GM18505 (cell line): Measurements from ENCODE around the gene TH.

Experiments used
- ATAC-seq: cut with Tn5 transposase; IDR thresholded peaks from one replicate; pipeline ENCODE4 v1.9.1; 2021; ENCODE audit not compliant: unreplicated experiment
- POLR2A ChIP-seq: IDR thresholded peaks from 4 replicates; pipeline ENCODE4 v1.6.1; 2011; ENCODE audit warnings: borderline replicate concordance; ENCODE audit not compliant: insufficient read depth, insufficient read length; ENCODE audit errors: extremely low read depth

TH gene

DNA sequence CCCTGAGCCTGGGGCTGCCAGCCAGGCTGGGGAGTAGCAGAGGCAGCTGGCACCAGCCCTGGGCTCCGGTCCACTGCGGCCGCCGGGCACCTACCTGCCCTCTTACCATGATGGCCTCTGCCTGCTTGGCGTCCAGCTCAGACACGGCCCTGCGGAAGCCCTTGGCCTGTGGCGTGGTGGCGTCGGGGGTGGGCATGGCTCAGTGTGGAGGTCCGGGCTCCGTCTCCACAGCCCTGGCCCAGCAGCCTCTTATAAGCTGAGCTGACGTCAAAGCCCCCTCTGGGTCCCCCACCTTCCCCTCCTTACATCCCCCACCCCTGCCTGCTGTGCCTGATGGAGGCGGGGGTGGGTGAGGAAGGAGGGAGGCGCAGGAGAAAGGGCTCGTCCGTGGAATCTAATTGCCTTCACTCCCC lies at the start of gene TH:
Gene TH, minus strand, starts transcription at position 225 of the 413 bp plus-strand sequence. Its CDS starts 29 bp downstream, at position 196.
- no peak for TF ChIP-seq POLR2A
- no peak for ATAC-seq

DNA sequence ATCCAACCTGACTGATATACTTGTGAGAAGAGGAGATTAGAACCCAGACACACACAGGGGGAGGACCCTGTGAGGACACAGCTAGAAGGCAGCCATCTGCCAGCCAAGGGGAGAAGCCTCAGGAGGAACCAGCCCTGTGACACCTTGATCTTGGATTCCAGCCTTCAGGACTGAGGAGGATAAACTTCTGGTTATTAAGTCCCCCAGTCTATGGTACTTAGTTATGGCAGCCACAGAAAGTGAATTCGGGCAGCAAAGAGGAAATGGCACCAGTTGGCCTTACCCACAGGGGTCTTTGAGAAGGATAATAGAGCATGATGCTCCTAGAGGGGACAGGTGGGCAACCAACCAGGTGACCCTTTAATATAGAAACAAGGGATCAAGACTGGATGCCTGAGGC lies 49.4 kb upstream of the TH start:
- ATAC-seq, result no peak

DNA sequence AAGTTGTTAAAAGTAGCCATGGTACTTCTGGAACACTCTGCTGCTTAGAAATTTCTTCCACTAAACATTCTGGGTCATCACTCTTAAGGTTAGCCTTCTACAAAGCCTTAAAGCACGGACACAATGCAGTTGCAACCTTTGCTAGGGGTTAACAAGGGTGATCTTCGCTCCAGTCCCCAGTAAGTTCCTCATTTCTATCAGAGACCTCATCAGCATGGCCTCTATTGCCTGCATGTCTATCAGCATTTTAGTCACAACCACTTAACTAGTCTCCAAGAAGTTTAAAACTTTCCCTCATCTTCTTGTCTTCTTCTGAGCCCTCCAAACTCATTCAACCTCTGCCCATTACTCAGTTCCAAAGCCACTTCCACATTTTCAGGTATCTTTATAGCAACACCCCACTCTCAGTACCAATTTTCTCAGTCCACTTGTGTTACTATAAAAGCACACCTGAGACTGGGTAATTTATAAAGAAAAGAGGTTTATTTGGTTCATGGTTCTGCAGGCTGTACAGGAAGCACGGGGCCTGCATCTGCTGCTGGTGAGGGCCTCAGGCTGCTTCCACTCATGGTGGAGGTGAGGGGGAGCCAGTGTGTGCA lies 48.7 kb upstream of the TH start:
- ATAC-seq, result no peak
- TF ChIP-seq POLR2A, result no peak

More for the DNA sequence above, 49.4 kb upstream of the TH start:
- TF ChIP-seq POLR2A, result no peak

DNA sequence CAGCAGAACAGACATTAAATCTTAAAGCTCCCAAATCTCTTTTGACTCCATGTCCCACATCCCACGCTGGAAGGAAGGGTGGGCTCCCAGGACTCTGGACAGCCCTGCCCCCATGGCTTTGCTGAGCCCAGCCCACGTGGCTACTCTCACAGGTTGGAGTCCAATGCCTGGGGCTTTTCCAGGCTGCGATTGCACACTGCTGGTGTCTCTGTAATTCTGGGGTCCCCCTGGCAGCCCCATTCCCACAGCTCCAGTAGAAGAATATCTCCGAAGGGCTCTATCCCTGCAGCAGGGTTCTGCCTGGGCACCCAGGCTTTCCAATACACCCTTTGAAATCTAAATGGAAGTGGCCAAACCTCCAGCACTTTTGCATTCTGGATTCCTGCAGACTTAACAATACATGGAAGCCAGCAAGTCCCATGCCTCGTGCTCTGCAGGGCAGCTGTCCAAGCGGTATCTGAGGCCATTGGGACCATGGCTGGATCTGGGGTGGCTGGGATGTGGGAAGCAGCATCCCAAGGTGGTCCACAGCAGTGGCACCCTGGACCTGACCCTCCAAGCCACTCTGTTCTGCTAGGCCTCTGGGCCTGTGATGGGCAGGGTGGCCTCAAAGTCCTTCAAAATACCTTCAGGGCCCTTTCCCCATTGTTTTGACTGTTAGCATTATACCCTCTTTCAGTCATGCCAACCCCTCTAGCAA lies 47.9 kb upstream of the TH start:
- ATAC-seq, result no peak
- no peak for TF ChIP-seq POLR2A

DNA sequence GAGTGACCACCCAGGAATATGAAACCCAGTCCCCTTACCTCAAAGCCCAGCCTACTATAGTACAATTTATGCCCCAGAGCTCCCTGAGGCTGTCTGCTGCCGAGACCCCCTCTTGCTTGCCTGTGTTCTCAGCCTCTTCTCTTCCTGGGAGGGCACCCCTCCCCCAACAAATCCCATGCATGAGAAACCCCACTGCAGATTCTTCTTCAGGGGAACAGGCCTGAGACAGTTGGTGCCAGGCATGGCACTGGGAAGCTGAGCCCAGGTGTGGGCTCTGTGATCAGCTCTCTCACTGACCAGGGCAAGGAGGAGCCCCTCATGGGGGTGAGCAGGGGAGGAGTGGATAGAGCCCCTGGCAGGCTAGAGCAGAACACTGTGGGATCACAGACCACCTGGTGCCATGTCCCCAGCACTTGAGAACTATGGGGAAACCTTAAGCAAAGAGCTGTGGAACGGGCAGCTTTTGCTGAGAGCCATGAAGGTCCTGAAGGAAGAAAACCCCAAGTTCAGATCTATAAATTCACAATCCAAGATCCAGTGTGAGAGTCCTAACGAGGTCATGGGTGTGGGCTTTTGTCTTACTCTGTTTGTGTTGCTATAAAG lies 46.5 kb upstream of the TH start:
- ATAC-seq, result no peak
- no peak for TF ChIP-seq POLR2A

DNA sequence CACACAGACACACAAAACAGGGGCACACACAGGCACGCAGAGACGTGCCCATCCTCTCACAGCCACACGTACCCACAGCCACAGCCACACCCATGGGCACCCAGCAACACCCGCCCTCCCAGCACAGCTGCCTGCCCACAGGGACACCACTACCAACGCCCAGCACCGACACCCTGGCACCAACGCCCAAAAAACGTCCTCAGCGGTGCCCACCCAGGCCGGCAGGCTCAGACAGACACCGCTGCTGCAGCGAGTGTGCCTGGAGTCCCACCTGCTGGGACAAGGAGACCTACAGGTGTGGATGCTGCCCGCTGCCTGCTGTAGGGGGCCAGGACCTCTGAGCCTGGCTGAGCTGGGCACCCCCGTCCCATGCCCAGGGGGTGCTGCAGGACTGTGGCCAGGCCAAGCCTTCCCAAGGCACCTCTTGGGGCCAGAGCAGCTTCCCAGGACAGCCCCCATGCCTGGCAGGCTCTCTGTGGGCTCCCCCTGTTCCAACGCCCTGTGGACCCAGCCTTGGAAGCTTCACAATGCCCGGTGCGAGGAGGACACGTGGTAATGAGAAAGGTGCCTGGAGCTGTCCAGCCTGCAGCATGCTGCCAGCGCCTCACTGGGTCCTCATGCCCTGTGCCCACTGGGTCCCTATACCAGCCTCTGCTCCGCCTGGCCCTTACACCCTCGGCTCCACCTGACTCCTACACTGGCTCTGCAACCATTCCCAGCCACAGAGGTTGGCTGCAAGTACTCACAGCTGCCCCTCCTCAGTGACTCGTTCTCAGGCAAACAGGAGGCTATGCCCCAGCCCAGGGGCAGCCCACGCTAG lies 45.8 kb upstream of the TH start:
- ATAC-seq, result no peak
- no peak for TF ChIP-seq POLR2A

DNA sequence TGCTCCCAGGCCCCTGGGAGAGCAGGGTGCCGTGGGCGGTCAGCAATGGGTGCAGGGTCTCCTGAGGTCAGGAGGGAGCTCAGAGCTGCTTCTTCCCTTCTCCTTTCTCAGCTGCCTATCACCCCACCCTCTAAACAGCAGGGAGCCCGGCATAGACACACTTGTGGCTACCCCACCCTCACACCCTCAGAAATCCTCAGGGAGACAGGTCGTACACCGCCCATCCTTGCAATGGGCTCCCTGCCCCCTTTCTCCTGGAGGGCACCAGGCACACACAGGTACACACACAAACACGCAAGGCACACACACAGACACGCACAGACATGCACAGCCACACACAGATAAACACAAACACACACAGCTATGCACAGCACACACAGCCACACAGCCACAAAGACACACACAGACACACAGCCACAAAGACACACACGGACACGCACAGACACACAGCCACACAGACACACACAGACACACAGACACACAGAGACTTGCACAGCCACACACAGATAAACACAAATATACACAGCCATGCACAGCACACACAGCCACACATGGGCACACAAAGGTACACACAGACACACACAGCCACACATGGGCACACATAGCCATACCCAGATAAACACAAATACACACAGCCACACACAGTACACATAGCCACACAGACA lies 44.9 kb upstream of the TH start:
- TF ChIP-seq POLR2A, result no peak
- ATAC-seq, result no peak

DNA sequence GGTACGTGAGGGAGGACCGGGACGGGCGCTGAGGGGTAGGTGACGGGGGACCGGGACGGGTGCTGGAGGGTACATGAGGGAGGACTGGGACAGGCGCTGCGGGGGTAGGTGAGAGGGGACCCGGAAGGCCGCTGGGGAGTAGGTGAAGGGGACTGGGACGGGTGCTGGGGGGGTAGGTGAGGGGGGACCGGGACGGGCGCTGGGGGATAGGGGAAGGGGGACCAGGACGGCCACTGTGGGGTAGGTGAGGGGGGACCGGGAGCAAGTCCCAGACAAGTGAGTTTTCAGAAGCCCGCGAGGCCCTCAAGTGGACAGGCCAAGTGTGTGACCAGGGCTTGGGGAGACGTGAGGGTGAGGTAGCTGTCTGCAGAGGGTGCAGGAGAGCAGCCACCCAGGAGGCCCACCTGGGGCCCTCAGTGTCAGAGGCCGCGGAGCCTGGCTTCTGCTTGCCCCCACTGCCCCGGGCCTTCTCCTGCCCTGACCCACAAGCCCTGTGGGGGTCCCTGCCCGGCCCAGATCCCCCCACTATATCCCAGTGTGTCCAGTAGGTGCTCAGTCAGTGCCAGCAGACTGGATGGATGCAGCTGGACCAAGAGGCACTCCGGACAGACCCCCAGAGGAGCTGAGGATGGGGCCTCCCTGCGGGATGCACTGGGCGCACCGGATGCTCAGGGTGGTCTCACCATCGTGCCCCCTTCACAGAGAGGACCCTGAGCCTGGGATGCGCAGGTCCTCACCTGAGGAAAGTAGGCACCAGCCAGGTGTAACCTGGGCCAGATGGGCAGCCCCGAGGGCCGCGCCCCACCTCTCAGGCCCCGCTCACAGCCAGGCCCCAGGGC lies 44.2 kb upstream of the TH start:
- no peak for ATAC-seq
- no peak for TF ChIP-seq POLR2A

DNA sequence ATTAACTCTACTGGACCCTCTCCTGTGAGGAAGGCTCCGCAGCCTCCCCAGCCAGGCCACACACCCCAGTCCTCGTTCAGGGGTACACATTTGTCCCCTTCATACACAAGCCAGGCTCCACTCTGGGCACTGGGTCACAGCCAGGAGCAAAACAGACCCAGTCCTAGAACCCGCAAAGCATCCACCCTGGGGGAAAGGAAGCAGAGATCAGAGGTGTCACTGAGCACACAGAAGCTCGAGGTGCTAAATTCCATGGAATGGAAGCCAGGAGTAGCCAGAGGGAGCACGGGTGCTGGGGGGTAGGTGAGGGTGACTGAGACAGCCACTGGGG lies 43.6 kb upstream of the TH start:
- no peak for ATAC-seq
- no peak for TF ChIP-seq POLR2A

DNA sequence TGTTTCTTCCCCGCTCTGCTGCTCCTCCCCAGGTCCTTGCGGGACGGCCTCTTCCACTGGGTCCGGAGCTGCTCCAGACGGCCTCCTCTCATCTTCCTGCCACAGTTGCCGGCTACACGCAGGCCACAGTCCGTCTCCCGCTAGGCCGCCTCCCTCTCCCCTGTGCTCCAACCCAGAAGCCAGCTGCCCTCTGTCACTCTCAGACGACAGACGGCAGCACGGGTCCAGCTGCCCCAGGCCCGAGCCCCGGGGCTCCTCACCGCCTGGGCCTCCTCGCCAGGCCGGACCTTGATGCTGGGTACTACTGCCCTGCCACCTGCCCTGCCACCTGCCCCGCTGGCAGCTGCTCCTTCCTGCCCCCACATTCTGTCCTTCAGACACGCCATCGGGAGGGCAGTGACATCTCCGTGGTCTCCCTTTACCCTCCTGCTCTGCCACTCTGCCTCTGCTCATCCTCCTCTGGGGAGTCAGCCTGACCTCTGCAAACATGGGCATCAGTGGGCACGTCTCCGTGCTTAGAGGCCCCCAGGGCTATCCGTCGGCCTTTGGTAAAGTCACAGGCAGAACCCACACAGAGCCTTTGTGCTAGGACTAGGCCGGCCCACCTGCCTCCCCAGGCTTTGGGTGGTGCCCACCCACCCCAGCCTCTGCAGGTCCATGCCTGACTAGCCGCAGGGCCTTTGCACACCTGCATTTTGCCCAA lies 43.1 kb upstream of the TH start:
- TF ChIP-seq POLR2A, result no peak
- no peak for ATAC-seq

DNA sequence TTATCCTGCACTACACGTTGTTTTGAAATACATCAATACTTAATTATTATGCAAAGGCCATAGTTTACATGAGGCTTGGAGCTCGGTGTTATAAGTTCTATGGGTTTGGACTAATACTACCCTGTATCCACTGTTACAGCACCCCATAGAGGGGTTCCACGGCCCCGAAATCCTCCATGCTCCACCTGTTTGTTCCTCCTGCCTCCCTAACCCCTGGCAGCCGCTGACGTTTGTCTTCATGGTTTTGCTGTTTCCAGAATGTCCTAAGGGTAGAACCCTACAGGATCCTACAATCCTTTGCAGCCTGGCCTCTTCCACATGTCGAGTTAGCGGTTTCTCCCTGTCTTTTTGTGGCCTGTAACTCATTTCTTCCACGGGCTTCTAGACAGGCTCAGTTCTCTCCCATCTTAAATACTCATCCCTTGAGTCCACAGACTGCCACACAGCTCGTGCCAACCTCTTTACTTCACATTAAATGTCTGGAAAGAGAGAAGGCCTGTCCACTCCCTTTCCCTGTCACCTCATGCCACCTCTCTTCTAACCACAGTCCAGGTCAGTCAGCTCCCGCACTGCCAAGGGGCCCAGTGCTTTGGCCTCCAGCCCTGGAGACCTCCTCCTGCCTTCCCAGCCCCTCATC lies 42.4 kb upstream of the TH start:
- ATAC-seq, result no peak
- no peak for TF ChIP-seq POLR2A
